ENCODE results near the gene RBM8A.

The RBM8A gene

DNA sequence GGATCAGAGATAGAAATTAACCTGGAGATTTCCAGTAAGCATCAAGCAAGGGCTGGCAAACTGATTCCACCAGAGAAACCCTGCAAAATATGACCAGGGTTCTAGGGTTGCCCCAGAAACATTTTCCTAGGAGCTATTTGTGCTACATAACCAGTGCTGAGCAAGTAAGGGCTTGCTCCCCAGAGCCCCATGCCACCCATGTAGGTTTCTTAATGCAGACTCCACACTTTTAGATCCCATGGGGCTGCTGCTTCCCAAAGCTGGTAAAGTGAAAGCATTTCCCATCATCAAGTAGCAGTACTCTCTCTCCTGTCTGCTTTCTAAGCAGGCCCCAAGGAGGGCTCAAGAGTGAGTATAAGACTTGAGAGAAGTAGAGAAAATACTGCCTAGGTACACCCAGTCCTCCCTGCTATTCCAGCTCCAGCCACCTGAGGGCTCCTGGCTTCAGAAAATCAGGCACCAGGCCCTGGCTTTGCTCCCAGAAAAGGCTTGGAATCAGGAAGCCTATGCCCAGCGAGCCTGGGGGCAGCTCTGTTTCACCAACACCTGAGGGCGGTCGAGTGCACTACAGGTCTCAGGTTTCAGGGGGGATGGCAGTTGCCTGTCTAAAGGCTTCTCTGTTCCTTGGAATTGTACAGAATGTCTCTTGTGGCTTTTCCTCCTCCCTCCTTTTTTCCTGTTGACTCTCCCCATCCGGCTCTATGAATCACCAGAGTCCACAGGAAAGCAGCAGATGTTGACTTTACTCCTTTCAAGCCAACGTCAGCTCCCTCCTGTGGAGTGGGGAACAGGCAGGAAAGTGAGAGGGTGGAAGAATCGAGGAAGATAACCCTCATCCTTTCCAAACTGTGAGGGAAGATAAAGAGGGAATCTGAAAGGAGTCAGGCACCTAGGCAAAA, 35.4 kb downstream of the RBM8A start:
- H3K4me3 ChIP-seq (replicated peaks; ENCODE audit: low read depth, low read length): no peak overlapping the region
- peak; percentile 100 for DNase-seq (ENCODE audit: low read depth)
- TF ChIP-seq, protein P1, sequence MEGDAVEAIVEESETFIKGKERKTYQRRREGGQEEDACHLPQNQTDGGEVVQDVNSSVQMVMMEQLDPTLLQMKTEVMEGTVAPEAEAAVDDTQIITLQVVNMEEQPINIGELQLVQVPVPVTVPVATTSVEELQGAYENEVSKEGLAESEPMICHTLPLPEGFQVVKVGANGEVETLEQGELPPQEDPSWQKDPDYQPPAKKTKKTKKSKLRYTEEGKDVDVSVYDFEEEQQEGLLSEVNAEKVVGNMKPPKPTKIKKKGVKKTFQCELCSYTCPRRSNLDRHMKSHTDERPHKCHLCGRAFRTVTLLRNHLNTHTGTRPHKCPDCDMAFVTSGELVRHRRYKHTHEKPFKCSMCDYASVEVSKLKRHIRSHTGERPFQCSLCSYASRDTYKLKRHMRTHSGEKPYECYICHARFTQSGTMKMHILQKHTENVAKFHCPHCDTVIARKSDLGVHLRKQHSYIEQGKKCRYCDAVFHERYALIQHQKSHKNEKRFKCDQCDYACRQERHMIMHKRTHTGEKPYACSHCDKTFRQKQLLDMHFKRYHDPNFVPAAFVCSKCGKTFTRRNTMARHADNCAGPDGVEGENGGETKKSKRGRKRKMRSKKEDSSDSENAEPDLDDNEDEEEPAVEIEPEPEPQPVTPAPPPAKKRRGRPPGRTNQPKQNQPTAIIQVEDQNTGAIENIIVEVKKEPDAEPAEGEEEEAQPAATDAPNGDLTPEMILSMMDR (IDR thresholded peaks at IDR 0.05; ENCODE audit: low read length, missing control alignments): peak; percentile 91

DNA sequence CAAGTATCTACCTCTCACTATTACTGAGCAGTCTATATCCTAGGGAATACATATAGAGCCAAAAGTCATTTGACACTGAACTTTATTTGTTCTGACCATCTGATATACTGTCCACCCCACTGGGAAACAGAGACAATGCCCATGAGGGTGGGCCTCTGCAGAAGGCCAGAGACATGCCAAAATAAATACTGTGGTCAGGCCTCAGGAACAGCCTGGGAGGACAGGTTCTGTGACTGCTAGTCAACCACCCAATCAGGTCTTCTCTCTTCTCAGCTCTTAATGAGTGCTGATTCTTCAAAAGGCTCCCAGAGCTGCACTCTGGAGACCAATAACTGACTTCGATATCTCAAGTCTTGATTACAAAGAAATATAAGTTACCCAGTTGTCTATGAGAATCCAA, 36.1 kb downstream of the RBM8A start:
- TF ChIP-seq, protein P1 (IDR thresholded peaks at IDR 0.05; ENCODE audit: low read length, missing control alignments): no peak
- peak; percentile 78 for DNase-seq (ENCODE audit: low read depth)
- no peak overlapping the region for H3K4me3 ChIP-seq (replicated peaks; ENCODE audit: low read depth, low read length)

DNA sequence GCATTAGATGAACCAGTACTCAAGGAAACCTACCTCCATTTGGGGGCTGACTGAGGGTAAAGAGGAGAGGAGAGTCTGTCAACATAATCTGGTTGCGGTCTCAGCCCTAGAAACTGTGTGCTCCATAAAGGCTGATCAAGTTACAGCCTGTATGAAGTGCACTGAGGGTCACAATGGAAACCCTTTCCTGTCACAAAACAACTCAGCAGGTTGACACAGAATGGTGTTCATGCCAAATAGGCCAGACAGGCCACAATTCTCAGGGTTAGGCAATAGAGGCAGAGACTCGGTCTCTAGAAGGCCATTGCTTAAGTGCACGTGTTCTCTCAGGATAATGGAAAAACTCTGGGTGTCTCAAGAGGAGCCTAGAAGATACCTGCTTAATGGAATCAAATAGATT, 37.6 kb downstream of the RBM8A start:
- TF ChIP-seq, protein P1 (IDR thresholded peaks at IDR 0.05; ENCODE audit: low read length, missing control alignments): no peak
- H3K4me3 ChIP-seq (replicated peaks; ENCODE audit: low read depth, low read length): no peak overlapping the region
- DNase-seq (ENCODE audit: low read depth): no peak

DNA sequence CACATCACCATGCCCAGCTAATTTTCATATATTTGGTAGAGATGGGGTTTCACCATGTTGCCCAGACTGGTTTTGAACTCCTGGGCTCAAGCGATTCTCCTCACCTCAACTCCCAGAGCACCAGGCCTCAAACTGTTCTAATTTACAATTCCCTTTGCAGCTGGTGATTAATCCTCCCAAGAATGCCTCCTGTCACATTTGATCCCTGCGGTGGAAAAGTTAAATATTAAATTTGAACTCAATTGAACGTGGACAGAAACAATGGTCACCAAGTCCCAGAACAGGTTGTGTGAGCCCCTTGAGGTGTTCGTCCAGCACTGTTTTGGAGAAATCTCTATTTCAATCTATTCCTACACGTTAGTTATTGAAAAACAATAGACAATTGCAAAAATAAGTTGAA, 39.7 kb downstream of the RBM8A start:
- no peak for DNase-seq (ENCODE audit: low read depth)
- TF ChIP-seq, protein P1 (IDR thresholded peaks at IDR 0.05; ENCODE audit: low read length, missing control alignments): no peak
- H3K4me3 ChIP-seq (replicated peaks; ENCODE audit: low read depth, low read length): no peak overlapping the region

DNA sequence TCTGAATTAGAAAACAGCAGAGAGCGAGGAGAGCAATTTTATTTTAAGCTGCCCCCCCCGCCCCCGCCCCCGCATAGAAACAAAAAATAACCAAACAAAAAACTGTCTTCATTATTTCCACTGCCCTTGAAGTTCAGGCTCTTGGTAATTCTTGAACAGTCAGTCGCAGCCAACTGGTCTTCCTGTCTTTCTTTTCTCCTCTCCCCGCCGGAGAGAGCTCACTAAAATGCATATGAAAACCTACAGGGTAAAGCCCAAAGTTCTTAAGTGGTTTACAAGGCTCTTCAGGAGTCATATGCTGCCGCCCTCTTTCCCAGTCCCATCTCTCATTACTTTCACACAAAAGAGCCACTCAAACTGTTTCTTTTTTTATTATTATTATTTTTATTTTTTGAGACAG, 40.5 kb downstream of the RBM8A start:
- DNase-seq (ENCODE audit: low read depth): no peak
- TF ChIP-seq, protein P1 (IDR thresholded peaks at IDR 0.05; ENCODE audit: low read length, missing control alignments): no peak
- H3K4me3 ChIP-seq (replicated peaks; ENCODE audit: low read depth, low read length): no peak overlapping the region

DNA sequence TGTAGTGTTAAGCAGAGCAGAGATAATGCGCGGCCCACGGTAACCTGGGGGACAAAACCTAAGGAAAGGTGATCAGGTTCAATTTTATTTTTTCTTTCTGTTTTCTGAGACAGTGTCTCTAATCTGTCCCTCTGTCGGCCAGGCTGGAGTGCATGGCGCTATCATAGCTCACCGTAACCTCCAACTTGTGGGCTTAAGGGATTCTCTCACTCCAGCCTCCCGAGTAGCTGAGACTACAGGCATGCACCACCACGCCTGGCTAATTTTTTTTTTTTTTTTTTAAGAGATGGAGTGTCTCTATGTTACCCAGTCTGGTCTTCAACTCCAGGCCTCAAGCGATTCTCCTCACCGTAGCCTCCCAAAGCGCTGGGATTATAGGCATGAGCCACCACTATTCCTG, 40.9 kb downstream of the RBM8A start:
- DNase-seq (ENCODE audit: low read depth): no peak
- TF ChIP-seq, protein P1 (IDR thresholded peaks at IDR 0.05; ENCODE audit: low read length, missing control alignments): no peak
- H3K4me3 ChIP-seq (replicated peaks; ENCODE audit: low read depth, low read length): peak overlapping the region; percentile 70

Measured in fibroblast of pulmonary artery (primary cell).